SIG-M5 treated with dmso at 0.1 percent for 504 hours (cell line): ENCODE results near the gene DHRS7B.
"Not testable (repeated sequence)": the region's sequence is repeated elsewhere in the genome, so short reads cannot be mapped to it uniquely, and the experiment has no call there.

Experiments used
- DNase-seq: peaks from one replicate; lab custom pipeline; 2025; ENCODE audit not compliant: unreplicated experiment; lab: John Stamatoyannopoulos, UW

The DHRS7B gene

GRCh38 chr17:21107067-21107650 is 19.6 kb upstream of the DHRS7B start:
- DNase-seq: not testable (repeated sequence)

GRCh38 chr17:21108651-21109050 is 18.1 kb upstream of the DHRS7B start:
- DNase-seq: no peak

- peak; percentile 80 for DNase-seq
Measured at GRCh38 chr17:21113049-21113690, 13.6 kb upstream of the DHRS7B start.

GRCh38 chr17:21113716-21114115 is 13.0 kb upstream of the DHRS7B start:
- DNase-seq: peak; percentile 64

- DNase-seq: not testable (repeated sequence)
Measured at GRCh38 chr17:21114791-21115190, 12.0 kb upstream of the DHRS7B start.

- DNase-seq: peak; percentile 74
Measured at GRCh38 chr17:21119247-21119918, 7.4 kb upstream of the DHRS7B start.

- no peak for DNase-seq
Measured at GRCh38 chr17:21119919-21120249, 6.9 kb upstream of the DHRS7B start.

- DNase-seq: no peak
Measured at GRCh38 chr17:21124086-21124485, 2.7 kb upstream of the DHRS7B start.

- DNase-seq: not testable (repeated sequence)
Measured at GRCh38 chr17:21124517-21124916, 2.2 kb upstream of the DHRS7B start.

GRCh38 chr17:21125862-21126261 is 902 bp upstream of the DHRS7B start:
- DNase-seq: peak; percentile 49

GRCh38 chr17:21127509-21128077 is 829 bp downstream of the DHRS7B start:
- no peak for DNase-seq

GRCh38 chr17:21129023-21129681 is 2.4 kb downstream of the DHRS7B start:
- peak; percentile 22 for DNase-seq

GRCh38 chr17:21131137-21131536 is 4.4 kb downstream of the DHRS7B start:
- no peak for DNase-seq

- peak; percentile 54 for DNase-seq
Measured at GRCh38 chr17:21132428-21132827, 5.7 kb downstream of the DHRS7B start.

GRCh38 chr17:21134559-21134958 is 7.8 kb downstream of the DHRS7B start:
- DNase-seq: no peak

- no peak for DNase-seq
Measured at GRCh38 chr17:21140911-21141310, 14.1 kb downstream of the DHRS7B start.

GRCh38 chr17:21141331-21141730 is 14.6 kb downstream of the DHRS7B start:
- DNase-seq: no peak

GRCh38 chr17:21142065-21142464 is 15.3 kb downstream of the DHRS7B start:
- DNase-seq: not testable (repeated sequence)

- DNase-seq: no peak
Measured at GRCh38 chr17:21143695-21144094, 16.9 kb downstream of the DHRS7B start.

- not testable (repeated sequence) for DNase-seq
Measured at GRCh38 chr17:21144299-21144698, 17.5 kb downstream of the DHRS7B start.

GRCh38 chr17:21146362-21147015 is 19.7 kb downstream of the DHRS7B start:
- peak; percentile 92 for DNase-seq
